ENCODE results near the gene PRDM5. TPM values are rescaled to one million over a fixed set of nuclear protein-coding genes. Genes with fewer than 3 reads are reported as not detected.

PRDM5 gene
- total and polyA plus RNA-seq, 2 of the 13 experiments (the other 11 are each of a cell fraction or from before 2014, with no cell fraction given): not detected

- in situ Hi-C loops (cut with HindIII; ENCODE audit: extremely low pct_ligation_motif_present, low pct_unique_long_range_greater_than_20kb): no loop called here
- TF ChIP-seq, protein P1, sequence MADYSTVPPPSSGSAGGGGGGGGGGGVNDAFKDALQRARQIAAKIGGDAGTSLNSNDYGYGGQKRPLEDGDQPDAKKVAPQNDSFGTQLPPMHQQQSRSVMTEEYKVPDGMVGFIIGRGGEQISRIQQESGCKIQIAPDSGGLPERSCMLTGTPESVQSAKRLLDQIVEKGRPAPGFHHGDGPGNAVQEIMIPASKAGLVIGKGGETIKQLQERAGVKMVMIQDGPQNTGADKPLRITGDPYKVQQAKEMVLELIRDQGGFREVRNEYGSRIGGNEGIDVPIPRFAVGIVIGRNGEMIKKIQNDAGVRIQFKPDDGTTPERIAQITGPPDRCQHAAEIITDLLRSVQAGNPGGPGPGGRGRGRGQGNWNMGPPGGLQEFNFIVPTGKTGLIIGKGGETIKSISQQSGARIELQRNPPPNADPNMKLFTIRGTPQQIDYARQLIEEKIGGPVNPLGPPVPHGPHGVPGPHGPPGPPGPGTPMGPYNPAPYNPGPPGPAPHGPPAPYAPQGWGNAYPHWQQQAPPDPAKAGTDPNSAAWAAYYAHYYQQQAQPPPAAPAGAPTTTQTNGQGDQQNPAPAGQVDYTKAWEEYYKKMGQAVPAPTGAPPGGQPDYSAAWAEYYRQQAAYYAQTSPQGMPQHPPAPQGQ (CRISPR knock-in tag; IDR thresholded peaks at IDR 0.05; ENCODE audit: borderline replicate concordance): no peak
- TF ChIP-seq MED13 (CRISPR knock-in tag; IDR thresholded peaks at IDR 0.05) (no peak), CEBPZ (IDR thresholded peaks at IDR 0.05; ENCODE audit: low read length) (no peak), ZFP36L2 (CRISPR knock-in tag; IDR thresholded peaks at IDR 0.05) (no peak), ZSCAN31 (CRISPR knock-in tag; IDR thresholded peaks at IDR 0.05; ENCODE audit: low read depth) (no peak), WIZ (CRISPR knock-in tag; IDR thresholded peaks at IDR 0.05) (no peak), ZNF24 (IDR thresholded peaks at IDR 0.05) (no peak), ZSCAN22 (CRISPR knock-in tag; IDR thresholded peaks at IDR 0.05) (no peak), ZNF773 (CRISPR knock-in tag; IDR thresholded peaks at IDR 0.05; ENCODE audit: borderline replicate concordance) (no peak), SATB2 (CRISPR knock-in tag; IDR thresholded peaks at IDR 0.05) (no peak), BRF2 (CRISPR knock-in tag; IDR thresholded peaks at IDR 0.05) (no peak), ZSCAN29 (CRISPR knock-in tag; conservative IDR thresholded peaks at IDR 0.05) (no peak)
- TF ChIP-seq, protein P2, sequence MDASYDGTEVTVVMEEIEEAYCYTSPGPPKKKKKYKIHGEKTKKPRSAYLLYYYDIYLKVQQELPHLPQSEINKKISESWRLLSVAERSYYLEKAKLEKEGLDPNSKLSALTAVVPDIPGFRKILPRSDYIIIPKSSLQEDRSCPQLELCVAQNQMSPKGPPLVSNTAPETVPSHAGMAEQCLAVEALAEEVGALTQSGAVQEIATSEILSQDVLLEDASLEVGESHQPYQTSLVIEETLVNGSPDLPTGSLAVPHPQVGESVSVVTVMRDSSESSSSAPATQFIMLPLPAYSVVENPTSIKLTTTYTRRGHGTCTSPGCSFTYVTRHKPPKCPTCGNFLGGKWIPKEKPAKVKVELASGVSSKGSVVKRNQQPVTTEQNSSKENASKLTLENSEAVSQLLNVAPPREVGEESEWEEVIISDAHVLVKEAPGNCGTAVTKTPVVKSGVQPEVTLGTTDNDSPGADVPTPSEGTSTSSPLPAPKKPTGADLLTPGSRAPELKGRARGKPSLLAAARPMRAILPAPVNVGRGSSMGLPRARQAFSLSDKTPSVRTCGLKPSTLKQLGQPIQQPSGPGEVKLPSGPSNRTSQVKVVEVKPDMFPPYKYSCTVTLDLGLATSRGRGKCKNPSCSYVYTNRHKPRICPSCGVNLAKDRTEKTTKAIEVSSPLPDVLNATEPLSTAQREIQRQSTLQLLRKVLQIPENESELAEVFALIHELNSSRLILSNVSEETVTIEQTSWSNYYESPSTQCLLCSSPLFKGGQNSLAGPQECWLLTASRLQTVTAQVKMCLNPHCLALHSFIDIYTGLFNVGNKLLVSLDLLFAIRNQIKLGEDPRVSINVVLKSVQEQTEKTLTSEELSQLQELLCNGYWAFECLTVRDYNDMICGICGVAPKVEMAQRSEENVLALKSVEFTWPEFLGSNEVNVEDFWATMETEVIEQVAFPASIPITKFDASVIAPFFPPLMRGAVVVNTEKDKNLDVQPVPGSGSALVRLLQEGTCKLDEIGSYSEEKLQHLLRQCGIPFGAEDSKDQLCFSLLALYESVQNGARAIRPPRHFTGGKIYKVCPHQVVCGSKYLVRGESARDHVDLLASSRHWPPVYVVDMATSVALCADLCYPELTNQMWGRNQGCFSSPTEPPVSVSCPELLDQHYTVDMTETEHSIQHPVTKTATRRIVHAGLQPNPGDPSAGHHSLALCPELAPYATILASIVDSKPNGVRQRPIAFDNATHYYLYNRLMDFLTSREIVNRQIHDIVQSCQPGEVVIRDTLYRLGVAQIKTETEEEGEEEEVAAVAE (CRISPR knock-in tag; IDR thresholded peaks at IDR 0.05; ENCODE audit: borderline replicate concordance): no peak
- 4% methylated on average over 2 of the region's 2 CpGs for WGBS (ENCODE audit: low lambda C conversion rate)
Observed at GRCh38 chr4:120685756-120686278, 236.7 kb downstream of the PRDM5 start.

More at GRCh38 chr4:120685756-120686278, 236.7 kb downstream of the PRDM5 start:
- H3K4me1 ChIP-seq (ENCODE audit: insufficient read depth, low read length): no peaks in the 10 kb centered on the region
- no peaks in the 10 kb centered on the region for H4K20me1 ChIP-seq (ENCODE audit: insufficient read depth, low read length)
- no peak for ATAC-seq
- H3K27me3 ChIP-seq (ENCODE audit: control insufficient read depth in 1 of 2, insufficient read depth in 2 of 2, low read length in 2 of 2): no peaks in the 10 kb centered on the region
- no peak for FAIRE-seq
- no peaks in the 10 kb centered on the region for H3K9me3 ChIP-seq (ENCODE audit: low read length)
- ChIA-PET POLR2A (no interaction called here), CTCF (ENCODE audit: low intra/inter-chr PET ratio, low total read pairs) (no interaction called here)
- H2AFZ ChIP-seq (ENCODE audit: low read length): no peak overlapping the region
- H3K9ac ChIP-seq (ENCODE audit: insufficient read depth, low read depth, low read length): no peak overlapping the region
- no TSS peak for BruUV-seq (replicated peaks)
- no peak for DNase-seq (ENCODE audit: low spot score)
- intact Hi-C loops (cut with micrococcal nuclease; ENCODE audit: unreplicated experiment): no loop called here
- no peaks in the 10 kb centered on the region for H3K79me2 ChIP-seq (ENCODE audit: insufficient read depth, low read length)
- no peak overlapping the region for H3K4me2 ChIP-seq (ENCODE audit: low read depth, low read length)
- no peak overlapping the region for H3K27ac ChIP-seq (ENCODE audit: extremely low read length, insufficient read depth, low read length)
- H3K4me3 ChIP-seq (replicated peaks in 1 of 3; ENCODE audit: insufficient read depth in 1 of 3, low read depth in 2 of 3, low read length in 3 of 3): no peak overlapping the region
- H3K36me3 ChIP-seq (replicated peaks in 1 of 2; ENCODE audit: control insufficient read depth in 1 of 2, insufficient read depth in 2 of 2, low read length in 2 of 2): no peaks in the 10 kb centered on the region
